HL-60 (cell line): Measurements from ENCODE around the gene DPPA4.

ENCODE experiments used
- CTCF ChIP-seq: IDR thresholded peaks from one replicate; pipeline ENCODE4 v1.5.1; 2011; ENCODE audit warnings: low read length, control low read depth, inconsistent platforms; ENCODE audit not compliant: insufficient read depth
- GABPA ChIP-seq: IDR thresholded peaks from 2 replicates; pipeline ENCODE4 v1.6.1; 2012; ENCODE audit warnings: low read depth
- POLR2AphosphoS5 ChIP-seq: IDR thresholded peaks from 2 replicates; pipeline ENCODE4 v1.6.1; 2012; ENCODE audit warnings: low read depth
- REST ChIP-seq: IDR thresholded peaks from 2 replicates; pipeline ENCODE4 v1.6.1; 2012; ENCODE audit warnings: low read depth; ENCODE audit not compliant: insufficient replicate concordance
- SPI1 ChIP-seq: IDR thresholded peaks from 2 replicates; pipeline ENCODE4 v1.6.1; 2012; ENCODE audit warnings: low read depth, mild to moderate bottlenecking, borderline replicate concordance

GRCh38 chr3:109346099-109346498 lies 8.8 kb upstream of the DPPA4 start:
- TF ChIP-seq CTCF (no peak), GABPA (no peak), POLR2AphosphoS5 (no peak), REST (no peak), SPI1 (no peak)
